Measurements from ENCODE around the gene HCFC1.
A peak's percentile ranks its signal among the peaks of the same experiment; 100 is the strongest.

HCFC1 gene

DNA sequence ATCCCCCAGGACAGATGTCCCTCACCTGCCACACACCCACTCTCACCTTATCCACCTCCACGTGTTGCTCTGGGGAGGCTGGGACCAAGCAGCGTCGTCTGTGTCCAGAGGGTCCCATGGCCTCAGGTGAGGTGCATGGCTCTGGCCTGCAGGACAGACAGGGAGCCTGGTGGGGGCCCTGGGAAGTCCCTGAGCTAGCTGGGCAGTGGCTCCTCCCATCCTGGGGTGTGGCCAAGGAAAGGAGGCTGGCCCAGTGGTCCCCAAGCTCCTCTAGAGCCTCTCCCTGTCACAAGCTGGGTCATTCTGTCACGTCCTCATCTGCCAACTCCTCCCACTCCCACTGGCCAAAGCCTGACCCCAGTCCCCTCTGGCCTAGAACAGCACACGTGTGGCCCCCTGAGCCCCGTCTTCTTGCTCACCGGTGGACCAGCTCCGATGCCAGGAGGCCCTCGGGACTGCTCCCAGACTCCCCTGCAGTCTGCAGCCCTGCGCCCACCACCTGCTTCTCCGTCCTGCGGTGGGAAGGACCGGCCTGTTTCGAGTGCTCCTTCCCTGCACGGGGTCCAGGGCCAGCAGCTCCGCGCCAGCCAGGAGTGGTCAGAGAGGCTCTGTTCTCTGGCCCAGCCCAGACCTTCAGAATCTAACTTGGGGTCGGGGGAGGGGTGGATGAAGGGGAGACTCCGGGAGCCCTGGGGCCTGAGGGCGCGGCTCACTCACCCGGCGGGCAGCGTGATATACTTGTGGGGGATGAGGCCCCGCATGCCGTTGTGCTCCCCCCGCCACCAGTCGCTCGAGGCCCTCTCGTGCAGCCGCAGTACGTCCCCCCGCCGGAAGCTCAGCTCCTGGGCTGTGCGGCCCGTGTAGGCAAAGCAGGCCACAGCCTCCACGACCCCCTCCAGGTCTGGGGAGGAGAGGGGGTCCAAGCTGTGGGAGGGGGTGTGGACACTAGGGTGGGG is 62.3 kb downstream of the HCFC1 start:
- Mint-ChIP-seq H3K27me3 (no peaks in the 10 kb centered on the region), H3K27ac (no peak overlapping the region), H3K4me3 (no peak overlapping the region), H3K36me3 (ENCODE audit: low read depth) (peaks cover 5% of the 10 kb centered on the region), H3K4me1 (peaks cover 11% of the 10 kb centered on the region), H3K9me3 (no peaks in the 10 kb centered on the region)
- ATAC-seq = no peak
- DNase-seq = no peak

DNA sequence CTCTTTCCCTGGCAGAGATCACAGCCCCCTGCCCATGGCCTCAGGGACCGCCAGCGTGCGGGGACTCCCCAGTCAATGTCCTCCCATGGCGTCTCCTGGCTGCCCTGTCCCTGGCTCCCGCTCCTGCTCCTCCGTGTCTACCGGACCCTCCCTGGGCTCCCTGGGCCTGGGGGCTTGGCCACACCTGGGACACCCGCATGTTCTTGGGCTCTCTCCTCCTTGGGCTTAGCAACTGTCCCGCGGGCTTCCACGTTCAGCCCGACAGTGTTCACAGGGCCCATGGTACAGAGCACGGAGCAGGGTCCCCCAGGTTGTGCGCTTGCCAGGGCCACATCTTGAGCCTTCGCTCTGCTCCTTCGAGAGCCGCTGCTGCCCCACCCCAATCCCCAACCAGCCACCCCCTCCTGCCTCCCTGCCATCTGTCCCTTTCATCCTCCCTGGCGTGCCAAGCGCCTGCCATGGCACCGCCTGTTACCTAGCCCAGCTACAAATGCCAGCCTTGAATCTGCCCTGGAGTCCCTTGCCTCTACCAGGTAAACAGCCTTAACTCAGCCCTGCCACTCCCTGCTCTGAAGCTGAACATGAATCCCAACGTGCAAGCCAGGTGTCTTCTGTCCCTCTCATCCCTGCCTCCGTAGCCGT is 63.3 kb downstream of the HCFC1 start:
- peaks cover 5% of the 10 kb centered on the region for H3K36me3 Mint-ChIP-seq (ENCODE audit: low read depth)
- no peak overlapping the region for H3K27ac Mint-ChIP-seq
- DNase-seq = no peak
- H3K4me3 Mint-ChIP-seq = no peak overlapping the region
- no peaks in the 10 kb centered on the region for H3K9me3 Mint-ChIP-seq
- ATAC-seq = no peak
- peaks cover 18% of the 10 kb centered on the region for H3K4me1 Mint-ChIP-seq
- H3K27me3 Mint-ChIP-seq = no peaks in the 10 kb centered on the region

DNA sequence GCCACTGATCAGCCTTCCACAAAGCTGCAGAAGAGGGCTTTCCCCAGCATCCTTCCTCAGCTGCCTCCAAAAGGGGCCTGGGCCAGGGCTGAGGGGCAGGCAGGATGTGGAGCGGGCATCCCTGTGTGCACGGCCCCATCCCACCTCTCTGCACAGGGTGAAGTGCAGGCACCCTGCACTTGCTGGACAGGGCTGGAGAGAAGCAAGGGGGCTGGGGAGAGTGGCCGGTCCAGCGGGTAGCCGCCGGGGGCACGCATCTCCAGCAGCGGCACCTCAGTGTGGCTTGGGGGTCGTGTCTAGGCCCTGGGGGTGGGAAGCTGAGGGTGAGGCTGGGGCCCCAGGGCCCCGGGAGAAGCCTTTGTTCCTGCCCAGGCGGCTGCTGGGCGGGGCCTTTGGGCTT is 64.2 kb downstream of the HCFC1 start:
- peaks cover 21% of the 10 kb centered on the region for H3K4me1 Mint-ChIP-seq
- no peak overlapping the region for H3K4me3 Mint-ChIP-seq
- H3K27me3 Mint-ChIP-seq = no peaks in the 10 kb centered on the region
- no peak for ATAC-seq
- peaks cover 5% of the 10 kb centered on the region for H3K36me3 Mint-ChIP-seq (ENCODE audit: low read depth)
- no peaks in the 10 kb centered on the region for H3K9me3 Mint-ChIP-seq
- DNase-seq = no peak
- H3K27ac Mint-ChIP-seq = no peak overlapping the region

DNA sequence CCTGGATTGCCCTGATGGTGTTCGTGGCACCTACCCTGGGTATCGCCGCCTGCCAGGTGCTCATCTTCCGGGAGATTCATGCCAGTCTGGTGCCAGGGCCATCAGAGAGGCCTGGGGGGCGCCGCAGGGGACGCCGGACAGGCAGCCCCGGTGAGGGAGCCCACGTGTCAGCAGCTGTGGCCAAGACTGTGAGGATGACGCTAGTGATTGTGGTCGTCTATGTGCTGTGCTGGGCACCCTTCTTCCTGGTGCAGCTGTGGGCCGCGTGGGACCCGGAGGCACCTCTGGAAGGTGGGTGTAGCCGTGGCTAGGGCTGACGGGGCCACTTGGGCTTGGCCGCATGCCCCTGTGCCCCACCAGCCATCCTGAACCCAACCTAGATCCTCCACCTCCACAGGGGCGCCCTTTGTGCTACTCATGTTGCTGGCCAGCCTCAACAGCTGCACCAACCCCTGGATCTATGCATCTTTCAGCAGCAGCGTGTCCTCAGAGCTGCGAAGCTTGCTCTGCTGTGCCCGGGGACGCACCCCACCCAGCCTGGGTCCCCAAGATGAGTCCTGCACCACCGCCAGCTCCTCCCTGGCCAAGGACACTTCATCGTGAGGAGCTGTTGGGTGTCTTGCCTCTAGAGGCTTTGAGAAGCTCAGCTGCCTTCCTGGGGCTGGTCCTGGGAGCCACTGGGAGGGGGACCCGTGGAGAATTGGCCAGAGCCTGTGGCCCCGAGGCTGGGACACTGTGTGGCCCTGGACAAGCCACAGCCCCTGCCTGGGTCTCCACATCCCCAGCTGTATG is 65.3 kb downstream of the HCFC1 start:
- Mint-ChIP-seq H3K27ac (no peak overlapping the region), H3K4me1 (peaks cover 25% of the 10 kb centered on the region), H3K27me3 (no peaks in the 10 kb centered on the region), H3K9me3 (no peaks in the 10 kb centered on the region), H3K4me3 (no peak overlapping the region), H3K36me3 (ENCODE audit: low read depth) (no peaks in the 10 kb centered on the region)
- DNase-seq (no peak), ATAC-seq (peak; percentile 52)

DNA sequence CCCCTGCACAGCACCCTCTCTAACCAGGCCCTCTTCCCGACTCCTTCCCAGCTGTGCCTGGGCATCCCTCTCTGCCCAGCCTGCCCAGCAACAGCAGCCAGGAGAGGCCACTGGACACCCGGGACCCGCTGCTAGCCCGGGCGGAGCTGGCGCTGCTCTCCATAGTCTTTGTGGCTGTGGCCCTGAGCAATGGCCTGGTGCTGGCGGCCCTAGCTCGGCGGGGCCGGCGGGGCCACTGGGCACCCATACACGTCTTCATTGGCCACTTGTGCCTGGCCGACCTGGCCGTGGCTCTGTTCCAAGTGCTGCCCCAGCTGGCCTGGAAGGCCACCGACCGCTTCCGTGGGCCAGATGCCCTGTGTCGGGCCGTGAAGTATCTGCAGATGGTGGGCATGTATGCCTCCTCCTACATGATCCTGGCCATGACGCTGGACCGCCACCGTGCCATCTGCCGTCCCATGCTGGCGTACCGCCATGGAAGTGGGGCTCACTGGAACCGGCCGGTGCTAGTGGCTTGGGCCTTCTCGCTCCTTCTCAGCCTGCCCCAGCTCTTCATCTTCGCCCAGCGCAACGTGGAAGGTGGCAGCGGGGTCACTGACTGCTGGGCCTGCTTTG is 66.0 kb downstream of the HCFC1 start:
- Mint-ChIP-seq H3K9me3 (no peaks in the 10 kb centered on the region), H3K4me1 (peaks cover 32% of the 10 kb centered on the region), H3K27me3 (no peaks in the 10 kb centered on the region), H3K36me3 (ENCODE audit: low read depth) (no peaks in the 10 kb centered on the region), H3K4me3 (no peak overlapping the region), H3K27ac (no peak overlapping the region)
- ATAC-seq (no peak), DNase-seq (no peak)

DNA sequence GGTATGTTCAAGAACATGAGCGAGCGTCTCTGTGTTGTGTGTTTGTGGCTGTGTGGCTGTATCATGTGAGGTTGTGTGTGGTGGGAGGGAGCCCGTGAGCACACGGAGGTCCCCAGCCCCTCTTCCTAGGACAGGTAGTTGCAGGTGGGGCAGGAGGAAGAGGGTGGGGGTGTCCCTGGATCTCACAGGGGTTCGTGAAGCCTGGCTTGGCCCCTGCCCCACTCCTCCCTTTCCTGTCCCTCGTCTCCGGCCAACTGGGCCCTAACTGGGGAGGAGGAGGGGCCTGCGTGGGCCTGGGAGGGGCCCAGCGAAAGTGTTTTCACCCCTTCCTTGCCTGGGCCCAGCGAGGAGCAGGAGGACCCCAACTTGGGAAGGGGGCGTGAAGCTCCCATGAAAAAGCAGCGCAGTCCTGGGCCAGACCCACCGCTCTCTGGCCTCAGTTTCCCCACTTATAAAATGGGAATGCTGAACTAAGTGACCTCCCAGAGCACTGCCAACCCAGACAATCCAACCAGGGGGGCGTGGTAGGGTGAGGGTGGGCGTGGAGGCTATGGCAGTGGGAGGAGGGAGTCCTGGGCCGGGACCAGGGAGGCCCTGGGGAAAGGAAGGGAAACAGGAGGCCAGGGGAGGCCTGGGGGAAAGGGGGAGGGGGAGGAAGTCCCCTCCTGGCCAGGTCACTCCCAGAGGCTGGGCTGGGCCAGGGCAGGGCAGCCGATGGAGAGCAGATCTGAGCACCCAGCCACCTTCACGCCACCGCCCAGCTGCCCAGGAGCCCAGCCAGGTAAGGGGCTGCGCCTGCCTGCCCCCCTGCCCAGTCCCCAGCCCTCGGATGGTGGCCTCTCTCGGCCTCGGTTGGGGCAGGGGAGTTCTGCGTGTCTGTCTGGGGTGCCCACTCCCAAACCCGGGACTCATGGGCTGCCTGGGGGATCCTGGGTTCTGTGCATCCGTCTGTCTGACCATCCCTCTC is 67.3 kb downstream of the HCFC1 start, which contains the start of gene AVPR2:
TSS of gene AVPR2 (plus strand) at position 683 of the 967 bp plus-strand sequence. CDS start 473 bp downstream, outside the sequence.
- Mint-ChIP-seq H3K4me3 (no peak within 1 kb of the TSS), H3K4me1 (peaks cover 35% of the 10 kb centered on the region), H3K36me3 (ENCODE audit: low read depth) (no peaks in the 10 kb centered on the region), H3K9me3 (no peaks in the 10 kb centered on the region), H3K27ac (no peak within 1 kb of the TSS), H3K27me3 (no peaks in the 10 kb centered on the region)
- ATAC-seq (no peak), DNase-seq (no peak)

DNA sequence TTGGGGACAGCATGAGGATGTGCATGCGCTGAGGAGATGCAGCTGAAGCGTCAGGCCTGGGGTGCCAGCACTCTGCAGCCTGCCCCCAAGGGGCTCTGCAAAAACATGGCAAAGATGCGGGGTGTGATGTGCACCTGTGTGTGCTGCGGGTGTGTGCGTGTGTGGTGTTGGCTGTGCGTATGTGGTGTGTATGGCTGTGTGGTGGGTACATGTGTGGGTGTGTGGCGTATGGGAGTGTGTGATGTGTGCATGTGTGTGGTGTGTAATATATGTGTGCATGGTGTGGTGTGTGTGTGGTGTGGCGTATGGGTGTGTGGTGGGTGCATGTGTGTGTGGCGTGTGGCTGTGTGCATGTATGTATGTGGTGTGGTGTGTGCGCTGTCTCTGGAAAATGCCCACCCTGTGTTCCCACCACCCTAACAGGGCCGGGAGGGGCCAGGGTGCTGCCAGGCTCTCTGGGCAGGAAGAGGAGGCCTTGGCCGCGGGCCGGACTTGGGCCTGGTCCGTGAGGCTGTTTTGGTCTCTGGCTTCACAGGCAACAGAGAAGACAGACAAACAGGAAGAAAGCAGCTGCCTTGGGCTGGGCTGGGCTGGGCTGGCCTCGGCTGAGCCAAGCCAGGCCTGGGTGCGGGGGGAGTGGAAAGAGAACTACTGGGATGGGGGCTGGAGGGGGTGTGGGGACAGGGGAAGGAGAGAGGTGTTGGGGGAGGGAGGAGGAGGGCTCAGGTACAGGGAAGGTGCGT is 68.2 kb downstream of the HCFC1 start:
- Mint-ChIP-seq H3K27me3 (no peaks in the 10 kb centered on the region), H3K27ac (peak overlapping the region; percentile 2), H3K4me3 (no peak overlapping the region), H3K9me3 (no peaks in the 10 kb centered on the region), H3K4me1 (peaks cover 35% of the 10 kb centered on the region), H3K36me3 (ENCODE audit: low read depth) (no peaks in the 10 kb centered on the region)
- ATAC-seq (no peak), DNase-seq (no peak)

DNA sequence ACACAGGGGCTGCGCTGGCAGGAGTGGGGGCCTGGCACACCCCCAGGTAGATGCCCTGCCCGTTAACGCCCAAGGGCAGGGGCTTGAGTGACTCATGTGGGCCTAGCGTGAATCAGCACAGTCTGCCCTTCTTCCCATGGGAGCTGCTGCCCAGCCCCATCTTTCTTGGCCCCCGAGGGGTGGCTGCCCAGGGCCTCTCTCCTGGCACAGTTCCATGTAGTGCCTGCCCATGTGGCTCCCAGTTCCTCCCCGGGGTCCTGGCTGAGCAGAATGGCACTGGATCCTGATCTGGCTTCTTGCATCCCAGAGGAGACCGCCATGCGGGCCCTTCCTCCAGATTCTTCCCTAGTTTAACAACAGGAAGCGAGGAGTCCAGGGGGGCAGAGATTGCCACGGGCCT is 69.2 kb downstream of the HCFC1 start:
- Mint-ChIP-seq H3K27me3 (no peaks in the 10 kb centered on the region), H3K4me3 (no peak overlapping the region), H3K36me3 (ENCODE audit: low read depth) (no peaks in the 10 kb centered on the region), H3K9me3 (no peaks in the 10 kb centered on the region), H3K4me1 (peaks cover 35% of the 10 kb centered on the region), H3K27ac (no peak overlapping the region)
- ATAC-seq = no peak
- no peak for DNase-seq

DNA sequence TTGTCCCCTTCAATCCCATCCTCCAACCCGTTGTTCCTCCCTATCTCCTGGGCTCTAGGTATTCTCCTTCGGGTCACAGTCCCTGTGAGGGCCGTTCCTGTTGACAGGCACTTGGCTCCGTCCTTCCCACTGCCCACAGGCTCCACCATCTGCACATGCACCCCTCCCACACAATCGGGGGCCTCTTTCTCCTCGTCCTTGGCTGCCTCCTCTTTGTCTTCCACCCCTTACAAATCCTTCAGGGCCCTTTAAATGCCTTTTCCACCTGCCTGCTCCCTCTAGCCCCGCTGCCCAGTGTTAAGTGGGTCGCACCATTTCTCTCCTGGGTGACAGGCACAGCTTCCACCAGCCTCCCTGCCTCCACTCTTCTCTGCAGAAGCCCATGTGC is 69.9 kb downstream of the HCFC1 start:
- H3K9me3 Mint-ChIP-seq = no peaks in the 10 kb centered on the region
- ATAC-seq = no peak
- H3K27me3 Mint-ChIP-seq = no peaks in the 10 kb centered on the region
- H3K36me3 Mint-ChIP-seq (ENCODE audit: low read depth) = no peaks in the 10 kb centered on the region
- H3K4me1 Mint-ChIP-seq = peaks cover 35% of the 10 kb centered on the region
- DNase-seq = no peak
- H3K4me3 Mint-ChIP-seq = no peak overlapping the region
- H3K27ac Mint-ChIP-seq = no peak overlapping the region

DNA sequence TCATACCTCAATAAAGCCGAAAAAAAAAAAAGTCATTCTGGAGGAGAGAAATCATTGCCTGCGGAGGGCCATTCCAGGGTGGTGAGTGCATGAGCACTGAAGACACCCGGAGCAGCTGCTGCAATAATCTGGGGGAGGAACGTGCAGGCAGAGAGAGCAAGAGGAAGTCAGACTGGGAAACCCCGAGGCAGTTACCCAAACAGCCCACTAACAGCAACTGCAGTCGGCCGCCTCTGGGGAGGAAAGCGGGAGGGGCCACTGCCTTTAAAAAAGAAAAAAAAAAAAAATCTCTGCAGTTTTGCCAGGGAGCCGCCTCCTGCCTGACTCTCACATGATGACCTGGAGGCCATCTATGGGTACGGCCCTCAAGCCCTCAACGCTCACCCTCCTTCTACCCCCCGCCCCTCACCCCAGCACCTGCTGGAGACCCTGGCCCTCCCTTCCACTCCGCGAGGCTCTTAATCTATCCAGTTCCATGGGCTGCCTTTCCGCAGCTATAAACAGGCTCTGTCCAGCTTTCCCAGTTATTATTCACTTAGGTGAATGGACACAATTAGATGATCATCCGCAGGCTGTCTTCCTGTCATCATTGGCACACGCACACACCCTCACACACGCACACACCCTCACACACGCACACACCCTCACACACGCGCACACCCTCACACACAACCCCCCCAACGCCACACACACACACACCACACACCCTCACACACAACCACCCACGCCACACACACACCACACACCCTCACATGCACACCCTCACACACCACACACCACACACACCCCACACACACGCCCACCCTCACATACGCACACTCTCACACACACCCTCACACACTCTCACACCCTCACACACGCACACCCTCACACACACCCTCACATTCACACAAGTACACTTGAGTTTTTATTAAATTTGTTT is 70.5 kb downstream of the HCFC1 start:
- H3K27me3 Mint-ChIP-seq = no peaks in the 10 kb centered on the region
- H3K4me1 Mint-ChIP-seq = peaks cover 32% of the 10 kb centered on the region
- H3K4me3 Mint-ChIP-seq = peak overlapping the region; percentile 45
- ATAC-seq (peak; percentile 78), DNase-seq (peak; percentile 55)
- no peaks in the 10 kb centered on the region for H3K9me3 Mint-ChIP-seq
- peak overlapping the region; percentile 27 for H3K27ac Mint-ChIP-seq
- no peaks in the 10 kb centered on the region for H3K36me3 Mint-ChIP-seq (ENCODE audit: low read depth)

DNA sequence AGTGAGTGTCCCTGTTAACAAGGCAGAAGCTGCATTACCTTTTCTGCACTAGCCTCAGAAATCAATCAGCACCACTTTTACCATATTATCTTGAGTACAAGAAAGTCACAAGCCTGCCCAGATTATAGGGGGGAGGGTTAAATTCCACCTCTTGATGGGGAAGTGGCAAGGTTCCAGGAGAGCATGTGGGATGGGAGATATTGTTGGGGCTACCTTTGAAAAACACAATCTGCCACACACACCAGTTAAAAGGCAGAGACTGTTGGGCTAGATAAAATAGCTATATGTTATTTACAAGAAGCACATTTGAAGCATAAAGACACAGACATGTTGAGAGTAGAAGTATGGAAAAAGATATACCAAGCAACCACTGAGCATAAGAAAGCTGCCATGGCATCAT is 73.7 kb downstream of the HCFC1 start:
- no peaks in the 10 kb centered on the region for H3K9me3 Mint-ChIP-seq
- H3K36me3 Mint-ChIP-seq (ENCODE audit: low read depth) = no peaks in the 10 kb centered on the region
- H3K4me1 Mint-ChIP-seq = peaks cover 18% of the 10 kb centered on the region
- ATAC-seq = no peak
- H3K27me3 Mint-ChIP-seq = no peaks in the 10 kb centered on the region
- no peak overlapping the region for H3K4me3 Mint-ChIP-seq
- no peak for DNase-seq
- no peak overlapping the region for H3K27ac Mint-ChIP-seq

Measured in activated naive CD8-positive, alpha-beta T cell treated with anti-CD3 and anti-CD28 coated beads, Interleukin-2, amount 50 U/mL, for 24 hours (primary cell).